ENCODE measurements around the gene TRAPPC12.
"Not testable (repeated sequence)": the region's sequence is repeated elsewhere in the genome, so short reads cannot be mapped to it uniquely, and the experiment has no call there.

Gene TRAPPC12

DNA sequence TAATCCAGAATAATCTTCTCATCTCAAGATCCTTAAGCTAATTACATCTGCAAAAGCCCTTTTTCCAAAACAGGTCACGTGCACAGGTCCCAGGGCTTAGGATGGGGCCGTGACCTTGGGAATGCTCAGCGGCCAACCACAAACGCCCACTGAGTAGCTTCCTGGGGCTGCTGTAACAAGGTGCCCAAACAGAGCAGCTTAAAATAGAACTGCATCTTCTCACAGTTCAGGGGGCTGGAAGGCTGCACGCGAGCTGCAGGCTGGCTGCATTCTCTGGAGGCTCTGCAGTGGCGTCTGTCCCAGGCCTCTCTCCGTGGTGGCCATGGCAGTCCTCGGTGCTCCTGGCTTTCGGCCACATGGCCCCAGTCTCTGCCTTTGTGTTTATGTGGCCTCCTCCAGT, 107.9 kb downstream of the TRAPPC12 start:
- DNase-seq (ENCODE audit: low spot score): peak; percentile 34

DNA sequence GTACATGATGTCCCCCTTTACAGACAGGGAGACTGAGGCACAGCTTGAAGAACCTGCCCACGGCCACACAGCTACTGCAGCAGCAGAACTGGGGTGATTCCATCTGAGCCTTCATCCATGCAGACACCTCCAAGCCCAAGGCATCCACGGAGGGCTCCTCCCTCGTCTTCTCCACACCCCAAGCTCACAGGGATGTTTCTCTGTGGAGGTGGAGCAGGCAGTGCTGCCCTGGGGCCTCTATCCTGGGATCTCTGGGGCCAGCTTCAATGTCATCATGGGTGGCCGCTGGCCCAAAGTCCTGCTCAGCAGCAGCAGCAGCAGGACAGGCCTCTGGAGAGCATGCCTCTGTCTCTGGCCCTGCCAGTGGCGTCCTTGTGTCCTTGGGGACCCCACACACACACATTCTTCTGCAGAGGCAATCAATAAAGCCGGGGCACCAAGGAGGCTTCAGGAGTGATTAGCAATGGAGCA, 108.6 kb downstream of the TRAPPC12 start:
- no peak for DNase-seq (ENCODE audit: low spot score)

GRCh38 chr2:3488855-3489763, 109.6 kb downstream of the TRAPPC12 start:
- DNase-seq (ENCODE audit: low spot score): no peak

DNA sequence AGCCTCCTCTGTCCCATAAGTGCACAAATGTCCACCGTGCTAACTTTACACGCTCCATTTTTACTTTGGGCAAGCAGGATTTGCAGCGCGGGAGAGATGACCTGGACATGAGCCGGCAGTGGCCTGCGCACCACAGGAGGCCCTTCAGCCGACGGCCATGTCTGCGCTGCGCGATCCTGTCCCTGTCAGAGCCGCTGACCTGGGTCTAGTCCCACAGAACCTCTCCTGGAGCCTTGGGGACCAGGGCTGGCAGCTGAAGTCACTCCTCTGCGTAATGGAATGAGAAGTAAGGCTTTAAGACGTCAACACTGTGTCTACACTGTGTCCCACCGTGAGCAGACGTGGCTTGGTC, 110.2 kb downstream of the TRAPPC12 start:
- no peak for DNase-seq (ENCODE audit: low spot score)

DNA sequence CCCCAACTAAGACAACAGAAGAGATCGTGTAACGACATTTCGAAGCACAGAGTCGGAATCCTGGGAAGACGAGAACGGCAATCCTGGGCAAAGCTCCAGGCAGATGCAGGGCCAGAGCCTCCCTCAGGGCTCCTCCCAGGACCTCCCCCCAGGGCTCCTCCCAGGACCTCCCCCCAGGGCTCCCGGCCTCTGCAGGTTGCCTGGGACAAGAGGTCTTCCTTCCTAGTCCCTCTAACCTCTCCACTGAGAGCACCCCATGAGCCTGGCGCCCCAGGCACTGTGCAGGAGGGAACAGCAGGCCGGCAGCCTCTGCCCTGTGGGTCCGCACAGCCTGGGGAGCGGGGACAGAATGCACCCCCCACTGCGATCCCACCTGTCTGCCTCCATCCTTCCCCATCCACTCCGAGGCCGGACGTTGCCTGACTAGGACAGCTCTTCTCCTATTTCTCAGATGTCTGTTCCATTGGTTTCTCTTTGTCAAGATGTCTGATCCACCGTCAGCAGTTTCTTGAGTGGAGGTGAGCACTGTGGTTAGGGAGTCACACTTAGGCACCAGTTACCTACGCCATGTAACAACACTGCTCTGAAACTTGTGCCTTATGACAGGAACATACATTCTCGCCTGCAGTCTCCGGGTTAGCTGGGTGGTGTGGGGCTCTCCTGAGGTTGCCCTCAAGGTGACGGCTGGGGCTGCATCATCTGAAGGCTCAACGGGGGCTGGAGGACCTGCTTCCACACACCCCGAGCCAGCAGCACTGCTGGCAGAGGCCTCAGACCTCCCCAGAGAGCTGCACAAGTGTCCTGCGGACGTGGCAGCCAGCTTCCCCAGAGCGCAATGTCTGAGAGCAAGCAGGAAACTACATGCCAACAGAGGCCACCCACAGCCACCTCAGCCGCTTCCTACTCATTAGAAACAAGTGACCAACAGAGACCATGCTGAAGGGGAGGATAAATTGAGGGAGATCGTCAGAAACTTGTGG, 111.0 kb downstream of the TRAPPC12 start:
- no peak for DNase-seq (ENCODE audit: low spot score)

DNA sequence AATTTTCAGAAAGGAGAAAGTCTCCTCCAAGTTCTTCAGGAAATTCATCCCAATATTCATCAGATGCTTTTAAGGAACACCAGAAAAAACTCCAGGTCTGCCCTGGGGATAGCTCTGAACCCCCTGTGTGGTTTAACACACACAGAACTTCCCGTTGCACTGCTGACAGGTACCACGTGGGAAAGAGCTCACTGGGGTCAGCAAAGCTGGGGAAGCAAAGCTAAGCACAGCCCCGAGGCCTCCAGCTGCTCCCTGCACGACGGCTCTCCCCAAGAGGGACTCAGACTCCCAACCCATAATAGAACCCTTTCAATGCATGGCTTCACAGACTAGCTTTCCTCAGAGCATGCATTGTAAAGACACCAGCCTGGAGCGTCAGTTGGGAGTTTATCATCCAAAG, 111.8 kb downstream of the TRAPPC12 start:
- DNase-seq (ENCODE audit: low spot score): no peak

- no peak for DNase-seq (ENCODE audit: low spot score)
Measured at GRCh38 chr2:3491716-3492474, 112.4 kb downstream of the TRAPPC12 start.

DNA sequence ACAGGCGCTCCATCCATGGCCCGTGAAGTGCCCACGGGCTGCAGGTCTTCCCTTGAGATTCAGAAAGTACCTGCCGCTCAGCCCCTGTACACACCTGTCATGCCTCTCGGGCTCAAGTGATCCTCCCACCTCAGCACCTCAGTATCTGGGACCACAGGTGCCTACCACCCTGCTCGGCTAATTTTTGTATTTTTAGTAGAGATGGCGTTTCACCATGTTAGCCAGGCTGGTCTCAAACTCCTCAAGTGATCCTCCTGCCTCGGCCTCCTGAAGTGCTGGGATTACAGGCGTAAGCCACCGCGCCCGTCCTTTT, 112.9 kb downstream of the TRAPPC12 start:
- not testable (repeated sequence) for DNase-seq (ENCODE audit: low spot score)

- no peak for DNase-seq (ENCODE audit: low spot score)
Measured at GRCh38 chr2:3492951-3493614, 113.6 kb downstream of the TRAPPC12 start.

GRCh38 chr2:3493615-3494007, 114.1 kb downstream of the TRAPPC12 start:
- DNase-seq (ENCODE audit: low spot score): no peak

- DNase-seq (ENCODE audit: low spot score): no peak
Measured at GRCh38 chr2:3494984-3495666, 115.6 kb downstream of the TRAPPC12 start.

GRCh38 chr2:3496708-3497080, 117.2 kb downstream of the TRAPPC12 start:
- DNase-seq (ENCODE audit: low spot score): not testable (repeated sequence)

DNA sequence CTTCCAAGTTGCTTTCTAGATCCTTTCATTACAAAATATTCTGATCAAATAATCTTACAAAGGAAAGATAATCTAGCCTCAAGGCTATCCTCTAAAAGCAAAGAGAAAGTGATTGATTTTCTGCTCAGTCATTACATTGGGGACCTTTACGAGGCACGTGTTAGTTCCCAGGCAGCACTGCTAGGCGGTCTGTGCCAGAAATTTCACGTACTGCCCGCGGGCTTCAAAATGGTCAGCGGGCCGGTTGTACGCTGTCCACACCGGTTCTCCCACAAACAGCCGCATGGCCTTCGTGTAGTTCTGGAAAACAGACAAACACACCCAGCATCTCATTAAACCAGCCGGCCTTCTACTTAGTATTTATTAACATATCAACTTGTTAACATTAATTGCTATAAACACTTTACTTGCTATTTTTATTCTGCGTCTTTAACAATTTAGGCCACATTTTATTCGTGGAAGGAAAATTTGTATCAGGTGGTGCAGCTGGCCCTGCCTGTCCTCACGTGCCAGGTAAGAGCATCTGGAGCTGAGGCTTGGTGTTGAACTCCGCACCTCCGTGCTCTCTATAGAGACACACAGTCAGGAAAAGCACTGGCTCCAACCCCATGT, 119.4 kb downstream of the TRAPPC12 start:
- no peak for DNase-seq (ENCODE audit: low spot score)

- no peak for DNase-seq (ENCODE audit: low spot score)
Measured at GRCh38 chr2:3500326-3500899, 120.9 kb downstream of the TRAPPC12 start.

DNA sequence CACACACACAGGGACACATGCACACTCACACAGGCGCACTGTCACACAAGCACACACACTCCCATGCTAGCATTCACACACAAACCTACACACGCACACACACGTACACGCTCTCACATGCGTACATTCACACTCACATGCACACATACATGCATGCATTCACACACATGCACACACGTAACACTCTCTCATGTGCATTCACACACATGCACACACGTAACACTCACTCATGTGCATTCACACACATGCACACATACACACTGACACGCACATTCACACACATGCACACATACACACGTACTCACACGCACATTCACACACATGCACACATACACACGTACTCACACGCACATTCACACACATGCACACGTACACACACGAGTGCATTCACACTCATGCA, 123.6 kb downstream of the TRAPPC12 start:
- DNase-seq (ENCODE audit: low spot score): no peak

- DNase-seq (ENCODE audit: low spot score): no peak
Measured at GRCh38 chr2:3503483-3503882, 124.0 kb downstream of the TRAPPC12 start.

GRCh38 chr2:3504741-3505140, 125.2 kb downstream of the TRAPPC12 start:
- no peak for DNase-seq (ENCODE audit: low spot score)

DNA sequence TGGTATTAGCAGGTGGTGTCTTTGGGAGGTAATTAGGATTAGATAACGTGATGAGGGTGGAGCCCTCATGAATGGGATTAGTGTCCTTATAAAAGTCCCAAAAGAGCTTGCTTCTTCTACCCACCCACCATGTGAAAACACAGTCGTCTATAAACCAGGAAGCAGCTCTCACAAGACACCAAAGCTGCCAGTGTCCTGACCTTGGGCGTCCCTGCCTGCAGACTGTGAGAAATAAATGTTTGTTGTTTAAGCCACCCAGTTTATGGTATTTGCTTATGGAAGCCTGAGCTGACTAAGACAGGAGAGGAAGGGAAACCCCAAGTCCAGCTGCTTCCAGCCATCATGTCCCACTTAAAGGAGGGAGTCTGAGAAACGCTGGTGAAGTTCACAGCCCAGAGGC, 126.3 kb downstream of the TRAPPC12 start:
- no peak for DNase-seq (ENCODE audit: low spot score)

DNA sequence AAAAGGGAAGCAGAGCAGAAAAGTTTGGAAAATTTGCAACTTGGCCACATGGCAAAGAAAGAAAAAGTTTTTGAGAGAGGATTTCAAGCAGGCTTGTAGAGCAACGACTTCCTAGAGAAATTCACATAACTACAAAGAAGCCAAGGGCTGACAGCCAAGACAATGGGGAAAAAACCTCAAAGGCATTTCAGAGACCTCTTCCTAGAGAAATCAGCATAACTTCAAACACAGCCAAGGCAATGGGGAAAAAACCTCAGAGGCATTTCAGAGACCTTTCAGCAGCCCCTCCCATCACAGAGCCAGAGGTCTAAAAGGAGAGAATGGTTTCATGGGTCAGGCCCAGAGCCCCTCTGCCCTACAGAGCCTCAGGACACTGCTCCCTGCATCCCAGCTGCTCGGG, 132.6 kb downstream of the TRAPPC12 start:
- DNase-seq (ENCODE audit: low spot score): no peak

Data from globus pallidus (tissue), 1 donor.